ENCODE results near the gene LIMCH1. TPM values are rescaled to one million over a fixed set of nuclear protein-coding genes. Genes with fewer than 3 reads are reported as not detected.

The LIMCH1 gene
- total and polyA plus RNA-seq, 2 of the 8 experiments (the other 6 are each of a cell fraction or from before 2014, with no cell fraction given), result 2.7 to 3.0 TPM

- TF ChIP-seq EZH2 (IDR thresholded peaks at IDR 0.05; ENCODE audit: low read depth, low read length, severe bottlenecking) (no peak), GTF2F1 (IDR thresholded peaks at IDR 0.05; ENCODE audit: borderline replicate concordance, low read depth, low read length) (no peak), CBX8 (IDR thresholded peaks at IDR 0.05; ENCODE audit: borderline replicate concordance, low read depth, low read length) (no peak), SUZ12 (IDR thresholded peaks at IDR 0.05; ENCODE audit: low read length) (no peak)
These were observed 41.0 kb upstream of the LIMCH1 start (continued) for GRCh38 chr4:41496977-41497376.
